GM19463 (cell line): ENCODE data around the gene BRD4.
"Not testable (repeated sequence)": the region's sequence is repeated elsewhere in the genome, so short reads cannot be mapped to it uniquely, and the experiment has no call there.

ENCODE experiments used
- ATAC-seq: cut with Tn5 transposase; IDR thresholded peaks from one replicate; pipeline ENCODE4 v1.9.1; 2021; ENCODE audit warnings: mild to moderate bottlenecking, moderate library complexity; ENCODE audit not compliant: unreplicated experiment

BRD4 gene

DNA sequence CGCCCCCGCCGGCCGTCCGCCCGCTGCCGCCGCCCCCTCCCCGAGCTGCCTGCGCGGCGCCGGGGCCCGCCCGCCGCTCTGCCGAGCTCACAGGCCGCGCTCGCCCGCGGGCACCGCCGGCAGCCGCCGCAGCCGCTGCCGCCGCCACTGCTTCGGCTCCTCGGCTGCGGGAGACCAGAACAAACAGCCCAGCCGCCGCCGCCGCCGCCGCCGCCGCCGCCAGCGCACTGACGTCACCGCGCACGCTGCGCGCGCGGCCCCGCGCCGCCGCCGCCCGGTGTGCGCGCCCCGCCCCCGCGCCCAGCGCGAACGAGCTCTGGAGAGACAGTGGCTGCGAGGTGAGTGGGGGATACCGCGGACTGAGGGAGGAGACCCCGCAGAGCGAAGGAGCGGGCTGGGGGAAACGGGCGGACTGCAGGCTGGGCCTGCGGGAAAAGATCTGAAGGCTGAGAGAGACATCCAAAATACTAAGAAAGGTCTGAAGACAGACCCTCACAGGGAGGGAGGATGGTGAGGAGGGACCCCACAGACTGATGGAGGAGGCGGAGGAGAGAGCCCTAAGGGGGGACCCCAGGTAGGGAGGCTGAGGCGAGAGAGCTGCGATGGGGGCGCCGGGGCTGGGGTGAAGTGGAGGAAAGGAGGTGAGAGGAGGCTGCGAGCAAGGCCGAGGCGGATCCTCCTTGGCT lies at the start of gene BRD4:
Gene BRD4, minus strand, starts transcription at position 229 of the 686 bp plus-strand sequence. CDS start 59,440 bp downstream, outside the sequence.
- ATAC-seq, result peak; percentile 41

DNA sequence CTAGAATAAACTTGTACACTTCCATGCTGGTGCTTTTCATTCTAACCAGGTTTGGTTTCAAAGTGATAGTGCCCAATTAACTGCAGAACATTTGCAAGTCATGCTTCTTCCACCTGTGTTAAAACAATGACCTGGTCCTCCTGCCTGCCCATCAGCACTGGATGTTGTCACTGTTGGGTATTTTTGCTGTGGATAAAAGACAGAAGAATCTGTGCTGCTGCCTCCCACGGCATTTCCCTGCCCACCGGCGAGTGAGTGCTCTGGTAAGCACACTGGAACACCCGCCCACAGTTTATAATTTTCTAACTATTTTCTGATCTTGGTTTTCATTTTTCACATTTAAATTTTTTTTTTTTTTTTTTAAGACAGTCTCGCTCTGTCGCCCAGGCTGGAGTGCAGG lies 49.5 kb upstream of the BRD4 start:
- ATAC-seq, result no peak

DNA sequence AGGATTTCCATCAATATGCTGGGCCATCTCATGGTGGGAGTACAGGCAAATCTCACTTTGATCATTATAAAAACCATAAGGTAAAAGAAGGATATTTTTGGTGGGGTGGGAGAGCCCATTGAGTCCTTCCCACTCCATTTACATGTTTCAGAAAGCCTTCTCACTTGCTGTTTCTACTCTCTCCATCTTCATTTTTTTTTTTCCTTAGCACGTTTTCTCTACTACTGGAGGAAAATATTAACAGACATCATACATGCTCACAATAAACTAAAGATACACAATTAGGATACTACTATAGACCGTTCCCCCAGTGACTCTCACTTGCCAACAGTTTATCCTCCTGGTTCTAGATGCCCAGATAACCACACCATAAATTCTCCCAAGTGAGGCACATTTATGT lies 49.1 kb upstream of the BRD4 start:
- ATAC-seq, result no peak

- ATAC-seq, result peak; percentile 27
Observed at GRCh38 chr19:15379999-15380647, 47.8 kb upstream of the BRD4 start.

GRCh38 chr19:15379083-15379998 lies 47.0 kb upstream of the BRD4 start, which contains the start of gene AKAP8:
TSS of gene AKAP8 (minus strand) at chr19:15379787. CDS start at chr19:15379731, 56 bp downstream.
- peak; percentile 86 for ATAC-seq

DNA sequence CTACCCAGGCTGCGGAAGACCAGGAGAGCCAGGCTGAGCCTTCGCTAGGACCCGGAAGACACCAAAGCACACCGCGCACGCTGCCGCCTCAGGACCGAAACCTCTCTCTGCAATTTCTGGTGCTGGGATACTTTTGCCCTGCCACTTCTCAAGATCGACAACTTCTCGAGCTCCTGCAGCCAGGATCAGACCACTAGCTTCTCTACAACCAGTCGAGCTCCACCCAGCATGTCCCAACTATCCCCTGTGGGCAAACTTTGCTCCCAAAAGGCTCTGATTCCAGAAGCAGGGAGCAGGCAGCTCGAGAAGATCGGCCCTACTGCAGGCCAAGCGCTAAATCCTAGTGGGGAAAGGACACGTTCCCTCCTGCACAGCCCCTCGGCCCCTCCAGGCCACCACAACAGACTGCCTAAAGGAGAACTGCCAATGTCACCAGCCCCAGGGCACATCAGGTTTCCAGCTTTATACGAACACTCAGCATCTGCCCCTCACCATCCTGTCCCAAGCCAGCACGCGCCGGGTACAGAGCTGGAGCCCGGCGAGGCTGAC lies 46.3 kb upstream of the BRD4 start:
- no peak for ATAC-seq

DNA sequence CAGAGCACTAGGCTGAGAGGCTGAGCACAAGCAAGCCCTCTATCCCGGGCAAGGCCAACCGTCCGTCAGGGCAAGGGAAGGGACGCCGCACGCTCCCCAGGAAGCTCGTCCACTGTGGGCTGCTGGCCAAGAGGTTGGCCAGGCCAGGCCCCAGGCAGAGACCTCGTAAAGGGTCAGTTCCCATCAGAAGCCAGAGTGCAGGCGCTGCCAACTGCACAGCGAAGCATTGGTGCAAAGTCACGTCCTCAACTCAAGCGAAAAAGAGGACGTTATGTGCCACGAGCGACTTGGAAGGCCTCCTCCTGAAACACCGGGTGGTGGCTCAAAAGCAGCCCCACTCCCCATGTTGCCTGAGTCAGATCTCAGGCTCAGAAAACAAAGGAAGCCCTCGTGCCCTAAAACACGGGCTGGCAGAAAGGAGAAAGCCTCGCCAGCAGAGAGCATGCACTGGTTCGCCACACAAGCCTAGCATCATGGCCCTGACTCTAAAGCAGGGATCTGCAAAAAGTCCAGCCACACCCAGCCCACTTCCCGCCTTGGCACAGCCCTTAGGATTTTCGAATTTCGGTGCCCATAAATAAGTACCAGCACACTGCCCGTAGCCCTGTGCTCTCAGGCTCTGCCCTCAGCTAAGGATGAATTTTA lies 42.6 kb upstream of the BRD4 start:
- no peak for ATAC-seq

GRCh38 chr19:15374105-15374651 lies 41.8 kb upstream of the BRD4 start:
- no peak for ATAC-seq

DNA sequence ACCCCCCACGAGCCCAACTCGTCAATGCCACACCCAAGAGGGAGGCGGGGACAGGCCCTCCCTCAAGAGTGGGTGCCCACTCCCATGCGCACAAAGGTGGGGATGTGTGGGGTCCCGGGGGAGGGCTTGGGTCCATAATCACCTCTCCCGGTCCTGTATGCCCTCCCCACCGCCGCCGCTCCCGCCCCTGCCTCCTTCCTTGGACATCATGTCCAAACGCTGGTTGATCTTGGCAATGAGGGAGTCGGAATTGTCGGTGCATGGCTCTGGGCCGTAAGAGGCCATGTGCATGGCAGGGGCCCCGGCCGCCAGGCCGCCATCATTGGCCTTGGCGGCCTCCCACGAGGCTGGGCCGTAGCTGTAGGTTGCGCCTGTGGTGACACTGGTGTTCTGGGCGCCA lies 41.3 kb upstream of the BRD4 start:
- no peak for ATAC-seq

GRCh38 chr19:15372891-15373301 lies 40.6 kb upstream of the BRD4 start:
- no peak for ATAC-seq

DNA sequence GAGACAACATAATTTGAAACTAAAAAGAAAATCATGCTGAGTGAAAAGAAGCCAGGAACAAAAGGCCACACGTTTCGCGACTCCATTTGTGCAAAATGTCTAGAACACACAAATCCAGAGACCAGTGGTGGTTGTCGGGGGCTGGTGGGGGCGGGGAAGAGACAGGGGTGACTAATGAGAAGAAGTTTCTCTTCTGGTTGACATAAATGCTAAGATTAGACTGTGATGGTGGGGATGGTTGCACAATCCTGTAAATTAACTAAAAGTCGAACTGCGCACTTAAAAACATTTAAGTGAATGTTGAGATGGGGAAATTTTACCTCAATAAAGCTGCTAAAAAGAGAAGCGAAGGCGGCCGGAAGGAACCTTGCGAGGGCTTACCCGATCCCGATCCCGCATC lies 40.1 kb upstream of the BRD4 start:
- no peak for ATAC-seq

- ATAC-seq, result no peak
Observed at GRCh38 chr19:15371786-15372380, 39.5 kb upstream of the BRD4 start.

DNA sequence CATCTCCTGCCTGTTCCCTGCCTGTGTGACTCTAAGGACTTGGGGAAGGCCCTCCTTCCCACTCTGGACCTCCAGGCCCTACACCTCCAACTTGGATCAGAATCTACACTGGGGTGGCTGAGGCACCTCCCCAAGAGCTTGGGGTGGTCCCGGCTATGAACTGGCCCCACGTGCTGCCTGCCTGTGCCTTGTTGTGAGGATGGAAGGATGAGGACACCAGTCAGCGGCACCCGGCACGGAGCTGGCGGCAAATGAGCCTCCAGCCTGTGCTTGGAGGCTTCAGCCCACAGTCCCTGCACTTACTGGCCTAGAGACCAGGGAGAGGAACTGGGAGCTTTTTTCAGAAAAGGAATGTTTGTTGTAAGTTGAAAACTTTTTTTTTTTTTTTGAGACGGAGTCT lies 38.8 kb upstream of the BRD4 start:
- no peak for ATAC-seq

GRCh38 chr19:15369594-15369891 lies 37.2 kb upstream of the BRD4 start:
- ATAC-seq, result no peak

DNA sequence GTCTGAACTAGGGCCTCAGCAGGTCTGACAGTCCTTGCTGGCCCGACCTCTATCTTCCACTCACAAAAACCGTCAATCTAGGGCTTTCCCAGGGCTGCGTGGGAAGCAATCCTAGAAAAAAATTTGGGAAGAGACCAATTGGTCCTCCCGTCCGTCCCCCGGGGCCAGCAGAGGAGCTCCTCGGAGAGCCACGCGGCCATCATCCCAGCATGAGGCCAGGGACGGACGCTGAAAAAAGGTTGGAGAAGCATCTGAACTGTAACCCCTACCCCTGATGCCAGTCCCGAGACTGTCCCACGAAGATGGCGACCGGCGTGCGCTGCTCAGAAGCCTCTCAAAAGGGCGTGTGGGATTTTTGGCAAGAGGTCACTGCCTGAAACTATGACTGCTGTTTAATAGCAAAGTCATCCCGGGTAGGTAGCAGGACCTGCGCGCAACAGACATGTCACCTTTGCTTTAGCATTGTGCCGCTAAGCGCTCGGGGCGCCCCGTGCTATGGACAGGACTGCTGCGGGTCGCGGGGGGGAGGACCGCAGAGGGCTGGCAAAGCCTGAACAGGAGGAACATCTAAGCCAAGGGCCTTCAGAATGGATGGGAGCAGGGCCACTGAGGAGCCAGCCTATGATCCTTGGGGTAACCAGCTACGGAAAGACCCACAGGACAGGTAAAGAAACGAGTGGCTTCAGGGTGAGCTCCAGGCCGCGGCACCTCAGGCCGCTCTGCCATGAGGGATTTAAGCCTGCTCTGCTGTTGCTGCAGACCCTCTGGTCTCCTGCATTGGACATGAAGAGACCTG lies 36.7 kb upstream of the BRD4 start:
- no peak for ATAC-seq

GRCh38 chr19:15368051-15368632 lies 35.8 kb upstream of the BRD4 start:
- no peak for ATAC-seq

- no peak for ATAC-seq
Observed at GRCh38 chr19:15367439-15367838, 35.1 kb upstream of the BRD4 start.

GRCh38 chr19:15365264-15365663 lies 32.9 kb upstream of the BRD4 start:
- no peak for ATAC-seq

GRCh38 chr19:15363791-15364190 lies 31.5 kb upstream of the BRD4 start:
- ATAC-seq, result not testable (repeated sequence)
